Loucy (cell line): ENCODE measurements around the gene SOCS4.

ENCODE experiments used
- H2AFZ ChIP-seq: fragments of 200-600 bp; sonication (generic); 2 replicates; pipeline ENCODE4 v1.6.0; 2016; ENCODE audit warnings: antibody characterized with exemption, mild to moderate bottlenecking, low read length, moderate library complexity
- H3F3A ChIP-seq: fragments of 200-600 bp; 2 replicates; pipeline ENCODE4 v1.6.0; 2016; ENCODE audit warnings: antibody characterized with exemption, low read depth, mild to moderate bottlenecking
- H3K27me3 ChIP-seq: fragments of 200-600 bp; sonication (generic); 2 replicates; pipeline ENCODE4 v1.6.1; 2014; ENCODE audit warnings: low read length, mild to moderate bottlenecking; ENCODE audit not compliant: insufficient read depth, poor library complexity, severe bottlenecking
- H3K36me3 ChIP-seq: fragments of 200-600 bp; sonication (generic); 2 replicates; pipeline ENCODE4 v1.6.1; 2016; ENCODE audit warnings: low read length; ENCODE audit not compliant: insufficient read depth
- H3K4me1 ChIP-seq: fragments of 200-600 bp; sonication (generic); 2 replicates; pipeline ENCODE4 v1.5.1; 2014; ENCODE audit warnings: low read length, mild to moderate bottlenecking; ENCODE audit not compliant: insufficient read depth, poor library complexity, severe bottlenecking
- H3K4me2 ChIP-seq: fragments of 200-600 bp; sonication (generic); 2 replicates; pipeline ENCODE4 v1.6.0; 2014; ENCODE audit warnings: antibody characterized with exemption, low read length, low read depth, mild to moderate bottlenecking; ENCODE audit not compliant: poor library complexity, severe bottlenecking
- H3K4me3 ChIP-seq: fragments of 200-600 bp; sonication (generic); 2 replicates; pipeline ENCODE4 v1.5.1; 2014; ENCODE audit warnings: low read length, mild to moderate bottlenecking, mixed read lengths; ENCODE audit not compliant: poor library complexity, severe bottlenecking
- H3K79me2 ChIP-seq: fragments of 200-600 bp; sonication (generic); 2 replicates; pipeline ENCODE4 v1.6.1; 2014; ENCODE audit warnings: low read length; ENCODE audit not compliant: insufficient read depth
- H3K9ac ChIP-seq: fragments of 200-600 bp; sonication (generic); 2 replicates; pipeline ENCODE4 v1.6.0; 2014; ENCODE audit warnings: mild to moderate bottlenecking, low read depth, low read length, moderate library complexity; ENCODE audit not compliant: poor library complexity, severe bottlenecking
- H3K9me2 ChIP-seq: fragments of 200-600 bp; sonication (generic); replicated peaks from 2 replicates; pipeline ENCODE4 v1.6.1; 2016; ENCODE audit warnings: low read depth, low read length, mixed read lengths
- H3K9me3 ChIP-seq: fragments of 200-600 bp; sonication (generic); 2 replicates; pipeline ENCODE4 v1.6.1; 2014; ENCODE audit warnings: mild to moderate bottlenecking, antibody characterized with exemption, low read length, low read depth; ENCODE audit not compliant: insufficient read depth
- H4K20me1 ChIP-seq: fragments of 200-600 bp; sonication (generic); 2 replicates; pipeline ENCODE4 v1.6.0; 2014; ENCODE audit warnings: antibody characterized with exemption, low read length, mild to moderate bottlenecking; ENCODE audit not compliant: insufficient read depth, poor library complexity, severe bottlenecking
- EZH2phosphoT487 ChIP-seq: fragments of 200-600 bp; IDR thresholded peaks from 2 replicates; pipeline ENCODE4 v1.6.1; 2018; ENCODE audit warnings: antibody characterized with exemption, mild to moderate bottlenecking, moderate library complexity, borderline replicate concordance
- TF ChIP-seq, protein P1 (sequence below): fragments of 200-600 bp; sonication (generic); conservative IDR thresholded peaks from 2 replicates; pipeline ENCODE4 v1.5.1; 2014; ENCODE audit warnings: mild to moderate bottlenecking, antibody characterized with exemption, low read length

The SOCS4 gene

DNA sequence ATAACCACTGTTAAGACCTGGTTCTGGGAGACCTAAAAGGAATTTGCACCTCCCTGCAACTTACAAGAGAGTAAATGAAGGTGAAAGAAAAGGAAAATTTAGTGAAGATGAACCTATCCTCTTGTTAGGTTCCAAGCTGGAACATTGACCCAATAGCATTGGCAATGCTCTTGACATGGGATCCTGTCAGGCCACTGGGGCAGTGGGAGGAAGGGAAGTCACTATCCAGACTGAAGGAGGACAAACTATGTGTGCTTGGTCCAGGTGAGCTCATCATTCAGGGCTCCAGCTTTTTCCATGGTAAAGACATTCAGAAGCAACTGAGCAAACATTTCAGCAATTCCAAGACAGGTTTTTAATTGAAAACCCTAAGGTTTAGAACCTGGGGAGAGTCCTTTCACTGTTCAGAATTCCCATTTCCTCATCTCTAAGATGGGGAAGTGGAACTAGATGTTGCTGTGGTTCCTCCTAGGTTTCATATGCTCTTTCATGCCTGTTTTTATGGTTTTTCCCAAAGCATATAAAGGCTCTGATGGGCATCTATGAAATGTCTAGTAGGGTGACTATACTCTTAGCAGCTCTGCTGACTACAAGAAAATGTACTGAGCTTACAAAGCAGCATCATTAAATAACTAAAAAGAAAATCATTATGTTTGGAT, 57.5 kb downstream of the SOCS4 start:
- Histone ChIP-seq H3K4me2 (no peak overlapping the region), H3K9me3 (no peaks in the 10 kb centered on the region), H4K20me1 (no peaks in the 10 kb centered on the region), H3K9me2 (no peaks in the 10 kb centered on the region), H3K9ac (no peak overlapping the region), H3K4me1 (no peaks in the 10 kb centered on the region), H3K27me3 (no peaks in the 10 kb centered on the region), H3F3A (no peaks in the 10 kb centered on the region), H3K79me2 (no peaks in the 10 kb centered on the region), H2AFZ (no peak overlapping the region), H3K36me3 (no peaks in the 10 kb centered on the region), H3K4me3 (no peak overlapping the region)
- TF ChIP-seq, protein P1, sequence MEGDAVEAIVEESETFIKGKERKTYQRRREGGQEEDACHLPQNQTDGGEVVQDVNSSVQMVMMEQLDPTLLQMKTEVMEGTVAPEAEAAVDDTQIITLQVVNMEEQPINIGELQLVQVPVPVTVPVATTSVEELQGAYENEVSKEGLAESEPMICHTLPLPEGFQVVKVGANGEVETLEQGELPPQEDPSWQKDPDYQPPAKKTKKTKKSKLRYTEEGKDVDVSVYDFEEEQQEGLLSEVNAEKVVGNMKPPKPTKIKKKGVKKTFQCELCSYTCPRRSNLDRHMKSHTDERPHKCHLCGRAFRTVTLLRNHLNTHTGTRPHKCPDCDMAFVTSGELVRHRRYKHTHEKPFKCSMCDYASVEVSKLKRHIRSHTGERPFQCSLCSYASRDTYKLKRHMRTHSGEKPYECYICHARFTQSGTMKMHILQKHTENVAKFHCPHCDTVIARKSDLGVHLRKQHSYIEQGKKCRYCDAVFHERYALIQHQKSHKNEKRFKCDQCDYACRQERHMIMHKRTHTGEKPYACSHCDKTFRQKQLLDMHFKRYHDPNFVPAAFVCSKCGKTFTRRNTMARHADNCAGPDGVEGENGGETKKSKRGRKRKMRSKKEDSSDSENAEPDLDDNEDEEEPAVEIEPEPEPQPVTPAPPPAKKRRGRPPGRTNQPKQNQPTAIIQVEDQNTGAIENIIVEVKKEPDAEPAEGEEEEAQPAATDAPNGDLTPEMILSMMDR, result no peak
- no peak for TF ChIP-seq EZH2phosphoT487

DNA sequence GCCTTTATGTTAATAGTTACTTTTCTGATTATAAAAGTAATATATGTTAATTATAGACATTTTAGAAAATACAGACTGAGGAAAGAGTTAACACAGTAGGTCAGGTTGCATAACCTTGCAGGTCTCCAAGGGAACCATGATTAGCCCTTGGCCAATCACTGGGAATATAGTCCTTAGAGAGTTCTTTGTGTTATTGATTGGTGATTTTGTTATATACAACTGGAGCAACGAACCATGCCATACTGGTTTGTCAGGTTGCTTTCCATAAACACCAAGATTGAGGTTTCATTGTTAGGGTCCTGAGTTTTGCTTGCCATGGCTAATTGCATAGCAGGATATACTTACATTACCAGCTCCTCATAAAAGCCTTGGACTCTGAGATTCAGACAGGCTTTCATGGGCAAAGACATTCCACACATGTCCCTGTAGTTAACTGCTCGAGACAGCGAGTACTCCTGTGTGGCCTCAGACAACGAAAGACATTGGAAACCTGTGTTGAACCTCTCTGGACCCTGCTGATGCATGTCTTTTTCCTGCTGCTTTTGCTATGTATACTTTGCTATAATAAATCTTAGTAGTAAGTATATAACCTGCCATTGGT, 58.1 kb downstream of the SOCS4 start:
- H3K4me3 ChIP-seq, result no peak overlapping the region
- no peaks in the 10 kb centered on the region for H3K4me1 ChIP-seq
- H3K79me2 ChIP-seq, result no peaks in the 10 kb centered on the region
- no peak overlapping the region for H3K9ac ChIP-seq
- no peaks in the 10 kb centered on the region for H3K9me3 ChIP-seq
- TF ChIP-seq EZH2phosphoT487, result no peak
- TF ChIP-seq, protein P1, result no peak
- no peaks in the 10 kb centered on the region for H3F3A ChIP-seq
- H3K4me2 ChIP-seq, result no peak overlapping the region
- no peaks in the 10 kb centered on the region for H4K20me1 ChIP-seq
- H3K9me2 ChIP-seq, result no peaks in the 10 kb centered on the region
- no peak overlapping the region for H2AFZ ChIP-seq
- no peaks in the 10 kb centered on the region for H3K27me3 ChIP-seq
- H3K36me3 ChIP-seq, result no peaks in the 10 kb centered on the region

DNA sequence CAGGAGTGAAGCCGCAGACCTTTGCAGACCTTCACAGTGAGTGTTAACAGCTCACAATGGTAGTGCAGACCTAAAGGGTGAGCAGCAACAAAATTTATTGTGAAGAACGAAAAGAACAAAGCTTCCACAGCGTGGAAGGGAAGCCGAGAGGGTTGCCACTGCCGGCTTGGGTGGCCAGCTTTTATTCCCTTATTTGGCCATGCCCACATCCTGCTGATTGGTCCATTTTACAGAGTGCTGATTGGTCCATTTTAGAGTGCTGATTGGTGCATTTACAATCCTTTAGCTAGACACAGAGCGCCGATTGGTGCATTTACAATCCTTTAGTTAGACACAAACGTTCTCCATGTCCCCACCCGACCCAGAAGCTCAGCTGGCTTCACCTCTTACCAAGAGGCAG, 59.9 kb downstream of the SOCS4 start:
- TF ChIP-seq EZH2phosphoT487, result no peak
- TF ChIP-seq, protein P1, result no peak
- Histone ChIP-seq H3K27me3 (no peaks in the 10 kb centered on the region), H3K9me2 (no peaks in the 10 kb centered on the region), H3K9me3 (no peaks in the 10 kb centered on the region), H3K4me3 (no peak overlapping the region), H3F3A (no peaks in the 10 kb centered on the region), H2AFZ (no peak overlapping the region), H3K79me2 (no peaks in the 10 kb centered on the region), H3K4me1 (peaks cover 3% of the 10 kb centered on the region), H4K20me1 (no peaks in the 10 kb centered on the region), H3K9ac (no peak overlapping the region), H3K36me3 (no peaks in the 10 kb centered on the region), H3K4me2 (no peak overlapping the region)
